ENCODE measurements around the gene FRA10AC1. TPM values are rescaled to one million over a fixed set of nuclear protein-coding genes. Genes with fewer than 3 reads are reported as not detected.
A peak's percentile ranks its signal among the peaks of the same experiment; 100 is the strongest.

Gene FRA10AC1
- total RNA-seq, 1 experiment from 2014 or later = 20.3 TPM

DNA sequence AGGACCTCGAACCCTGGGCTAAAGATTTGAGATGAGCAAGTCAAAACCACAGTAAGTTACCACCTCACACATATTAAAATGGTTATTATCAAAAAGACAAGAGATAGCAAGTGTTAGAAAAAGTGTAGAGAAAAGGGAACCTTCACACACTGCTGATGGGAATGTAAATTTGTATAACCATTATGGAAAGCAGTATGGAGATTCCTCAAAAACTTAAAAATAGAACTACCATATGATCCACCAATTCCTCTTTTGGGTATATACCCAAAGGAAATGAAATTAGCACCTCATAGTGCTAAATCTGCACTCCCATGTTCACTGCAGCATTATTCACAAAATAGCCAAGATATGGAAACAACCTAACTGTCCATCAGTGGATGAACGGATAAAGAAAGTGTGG, 20.8 kb upstream of the FRA10AC1 start:
- no peak overlapping the region for H3K4me3 ChIP-seq (ENCODE audit: low read depth in 2 of 2, low read length in 2 of 2)
- DNase-seq (ENCODE audit: low read depth, low spot score) = no peak
- no TSS peak for BruUV-seq (replicated peaks)
- no peaks in the 10 kb centered on the region for H3K9me3 ChIP-seq (ENCODE audit: control insufficient read depth, insufficient read depth, low read depth, low read length)
- no peaks in the 10 kb centered on the region for H3K4me1 ChIP-seq (ENCODE audit: control insufficient read depth, insufficient read depth, low read length)
- in situ Hi-C loops (cut with HindIII; ENCODE audit: low pct_unique_long_range_greater_than_20kb, low sequenced_read_pairs) (no loop called here), intact Hi-C loops (cut with micrococcal nuclease; ENCODE audit: unreplicated experiment) (no loop called here)
- CTCF ChIA-PET = no interaction called here
- no peak for ATAC-seq
- TF ChIP-seq, protein P1, sequence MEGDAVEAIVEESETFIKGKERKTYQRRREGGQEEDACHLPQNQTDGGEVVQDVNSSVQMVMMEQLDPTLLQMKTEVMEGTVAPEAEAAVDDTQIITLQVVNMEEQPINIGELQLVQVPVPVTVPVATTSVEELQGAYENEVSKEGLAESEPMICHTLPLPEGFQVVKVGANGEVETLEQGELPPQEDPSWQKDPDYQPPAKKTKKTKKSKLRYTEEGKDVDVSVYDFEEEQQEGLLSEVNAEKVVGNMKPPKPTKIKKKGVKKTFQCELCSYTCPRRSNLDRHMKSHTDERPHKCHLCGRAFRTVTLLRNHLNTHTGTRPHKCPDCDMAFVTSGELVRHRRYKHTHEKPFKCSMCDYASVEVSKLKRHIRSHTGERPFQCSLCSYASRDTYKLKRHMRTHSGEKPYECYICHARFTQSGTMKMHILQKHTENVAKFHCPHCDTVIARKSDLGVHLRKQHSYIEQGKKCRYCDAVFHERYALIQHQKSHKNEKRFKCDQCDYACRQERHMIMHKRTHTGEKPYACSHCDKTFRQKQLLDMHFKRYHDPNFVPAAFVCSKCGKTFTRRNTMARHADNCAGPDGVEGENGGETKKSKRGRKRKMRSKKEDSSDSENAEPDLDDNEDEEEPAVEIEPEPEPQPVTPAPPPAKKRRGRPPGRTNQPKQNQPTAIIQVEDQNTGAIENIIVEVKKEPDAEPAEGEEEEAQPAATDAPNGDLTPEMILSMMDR (IDR thresholded peaks at IDR 0.05) = no peak
- TF ChIP-seq SIN3A (IDR thresholded peaks at IDR 0.05; ENCODE audit: borderline replicate concordance, insufficient read depth, low read depth, low read length) (no peak), POLR2AphosphoS5 (IDR thresholded peaks at IDR 0.05; ENCODE audit: low read depth, low read length) (no peak), TCF7L2 (IDR thresholded peaks at IDR 0.05; ENCODE audit: low read depth, low read length) (no peak)
- TF ChIP-seq, protein P2, sequence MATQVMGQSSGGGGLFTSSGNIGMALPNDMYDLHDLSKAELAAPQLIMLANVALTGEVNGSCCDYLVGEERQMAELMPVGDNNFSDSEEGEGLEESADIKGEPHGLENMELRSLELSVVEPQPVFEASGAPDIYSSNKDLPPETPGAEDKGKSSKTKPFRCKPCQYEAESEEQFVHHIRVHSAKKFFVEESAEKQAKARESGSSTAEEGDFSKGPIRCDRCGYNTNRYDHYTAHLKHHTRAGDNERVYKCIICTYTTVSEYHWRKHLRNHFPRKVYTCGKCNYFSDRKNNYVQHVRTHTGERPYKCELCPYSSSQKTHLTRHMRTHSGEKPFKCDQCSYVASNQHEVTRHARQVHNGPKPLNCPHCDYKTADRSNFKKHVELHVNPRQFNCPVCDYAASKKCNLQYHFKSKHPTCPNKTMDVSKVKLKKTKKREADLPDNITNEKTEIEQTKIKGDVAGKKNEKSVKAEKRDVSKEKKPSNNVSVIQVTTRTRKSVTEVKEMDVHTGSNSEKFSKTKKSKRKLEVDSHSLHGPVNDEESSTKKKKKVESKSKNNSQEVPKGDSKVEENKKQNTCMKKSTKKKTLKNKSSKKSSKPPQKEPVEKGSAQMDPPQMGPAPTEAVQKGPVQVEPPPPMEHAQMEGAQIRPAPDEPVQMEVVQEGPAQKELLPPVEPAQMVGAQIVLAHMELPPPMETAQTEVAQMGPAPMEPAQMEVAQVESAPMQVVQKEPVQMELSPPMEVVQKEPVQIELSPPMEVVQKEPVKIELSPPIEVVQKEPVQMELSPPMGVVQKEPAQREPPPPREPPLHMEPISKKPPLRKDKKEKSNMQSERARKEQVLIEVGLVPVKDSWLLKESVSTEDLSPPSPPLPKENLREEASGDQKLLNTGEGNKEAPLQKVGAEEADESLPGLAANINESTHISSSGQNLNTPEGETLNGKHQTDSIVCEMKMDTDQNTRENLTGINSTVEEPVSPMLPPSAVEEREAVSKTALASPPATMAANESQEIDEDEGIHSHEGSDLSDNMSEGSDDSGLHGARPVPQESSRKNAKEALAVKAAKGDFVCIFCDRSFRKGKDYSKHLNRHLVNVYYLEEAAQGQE (IDR thresholded peaks at IDR 0.05; ENCODE audit: insufficient read depth in 1 of 2, low read depth in 2 of 2, low read length in 1 of 2) = no peak
- H3K36me3 ChIP-seq (ENCODE audit: control insufficient read depth, insufficient read depth, low read length) = no peaks in the 10 kb centered on the region
- no peak overlapping the region for H3K27ac ChIP-seq (ENCODE audit: low read length)
- POLR2A ChIA-PET = interaction anchor here (0.6 kb wide), 1 partner anchor 679 kb away, joined by 16 read pairs; the partner anchor contains the start of gene TBC1D12
- peaks cover 23% of the 10 kb centered on the region for H3K27me3 ChIP-seq (ENCODE audit: control insufficient read depth, insufficient read depth, low read length)

DNA sequence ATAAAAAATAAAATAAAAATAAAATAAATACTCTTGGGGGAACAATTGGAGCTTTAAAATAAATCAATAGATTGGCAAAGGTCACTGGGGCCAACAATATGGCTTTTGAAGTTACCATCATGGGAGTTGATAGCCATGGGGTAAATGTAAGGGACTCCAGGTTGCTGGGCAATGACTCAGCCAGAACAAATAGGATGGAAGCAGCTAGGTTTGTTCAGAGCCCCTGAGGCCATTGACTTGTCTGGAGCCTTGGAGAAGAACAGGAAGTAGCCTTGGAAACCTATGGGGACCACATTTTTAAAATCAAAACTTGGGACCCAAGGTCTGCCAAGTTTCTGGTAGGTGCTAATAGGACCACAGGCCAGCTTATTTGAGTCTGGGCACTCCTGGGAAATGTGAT, 20.2 kb upstream of the FRA10AC1 start:
- Histone ChIP-seq H3K27ac (ENCODE audit: low read length) (no peak overlapping the region), H3K27me3 (ENCODE audit: control insufficient read depth, insufficient read depth, low read length) (peaks cover 19% of the 10 kb centered on the region; the same call in 1 of the 2 replicates), H3K4me1 (ENCODE audit: control insufficient read depth, insufficient read depth, low read length) (no peaks in the 10 kb centered on the region), H3K36me3 (ENCODE audit: control insufficient read depth, insufficient read depth, low read length) (no peaks in the 10 kb centered on the region), H3K9me3 (ENCODE audit: control insufficient read depth, insufficient read depth, low read depth, low read length) (no peaks in the 10 kb centered on the region), H3K4me3 (ENCODE audit: low read depth in 2 of 2, low read length in 2 of 2) (no peak overlapping the region)
- POLR2A ChIA-PET = no interaction called here
- ATAC-seq (0 out of 2 replicates have a peak, but pooled peaks have one; percentile 42), DNase-seq (ENCODE audit: low read depth, low spot score) (no peak)
- CTCF ChIA-PET = no interaction called here
- TF ChIP-seq POLR2AphosphoS5 (IDR thresholded peaks at IDR 0.05; ENCODE audit: low read depth, low read length) = no peak
- no peak for TF ChIP-seq SIN3A (IDR thresholded peaks at IDR 0.05; ENCODE audit: borderline replicate concordance, insufficient read depth, low read depth, low read length)
- TF ChIP-seq, protein P2 (IDR thresholded peaks at IDR 0.05; ENCODE audit: insufficient read depth in 1 of 2, low read depth in 2 of 2, low read length in 1 of 2) = no peak
- TF ChIP-seq, protein P1 (IDR thresholded peaks at IDR 0.05) = no peak
- TF ChIP-seq TCF7L2 (IDR thresholded peaks at IDR 0.05; ENCODE audit: low read depth, low read length) = no peak
- intact Hi-C loops (cut with micrococcal nuclease; ENCODE audit: unreplicated experiment) (no loop called here), in situ Hi-C loops (cut with HindIII; ENCODE audit: low pct_unique_long_range_greater_than_20kb, low sequenced_read_pairs) (no loop called here)
- BruUV-seq (replicated peaks) = no TSS peak

Measured in Panc1 (cell line).